Measurements from ENCODE around the gene RABEP1. TPM values are rescaled to one million over a fixed set of nuclear protein-coding genes. Genes with fewer than 3 reads are reported as not detected.
"Not testable (repeated sequence)": the region's sequence is repeated elsewhere in the genome, so short reads cannot be mapped to it uniquely, and the experiment has no call there.

The RABEP1 gene
- total and polyA plus RNA-seq, 9 of the 15 experiments (the other 6 are each of a cell fraction or from before 2014, with no cell fraction given), result 8.2 to 38.9 (median 30.3) TPM

GRCh38 chr17:5431234-5431633 is 149.2 kb downstream of the RABEP1 start:
- peak; percentile 73 for ATAC-seq
- H3K4me3 ChIP-seq; H3K9me3 ChIP-seq (replicated peaks; ENCODE audit: control insufficient read depth, insufficient read depth, low read depth, low read length); H3K4me2 ChIP-seq (ENCODE audit: insufficient read depth, low read length); BruUV-seq (replicated peaks); H4K20me1 ChIP-seq (replicated peaks; ENCODE audit: control insufficient read depth, insufficient read depth, low read length); H2AFZ ChIP-seq (ENCODE audit: low read depth, low read length); in situ Hi-C loops (cut with MboI); intact Hi-C loops (cut with micrococcal nuclease); H3K4me1 ChIP-seq (replicated peaks in 1 of 2; ENCODE audit: control insufficient read depth in 2 of 2, insufficient read depth in 2 of 2, low read length in 2 of 2); H3K9me1 ChIP-seq (ENCODE audit: control insufficient read depth, insufficient read depth, low read length); H3K27ac ChIP-seq (ENCODE audit: extremely low read depth, low read depth, low read length); H3K27me3 ChIP-seq (ENCODE audit: control insufficient read depth in 2 of 2, insufficient read depth in 2 of 2, low read length in 2 of 2); H3K9ac ChIP-seq (ENCODE audit: insufficient read depth in 1 of 2, low read depth in 2 of 2, low read length in 2 of 2); CTCF ChIA-PET (ENCODE audit: low intra/inter-chr PET ratio): not testable (repeated sequence)
- peak; percentile 58 for FAIRE-seq
- POLR2A ChIA-PET, result interaction anchor here (4.1 kb wide), 1 partner anchor 12 kb away, joined by 13 read pairs; the partner anchor contains the start of genes NUP88 and RPAIN
- peaks cover 18% of the 10 kb centered on the region for H3K79me2 ChIP-seq (ENCODE audit: control insufficient read depth, insufficient read depth, low read length)
- peaks cover 78% of the 10 kb centered on the region for H3K36me3 ChIP-seq (ENCODE audit: control insufficient read depth, insufficient read depth, low read length)
- peak in 1 of 4 experiments; percentile 50 for DNase-seq (ENCODE audit: extremely low read depth in 1 of 4, low spot score in 3 of 4)
- WGBS (ENCODE audit: insufficient coverage, low coverage, missing lambda C conversion rate), result no CpG with 5 or more reads among the region's 5 CpGs
- TF ChIP-seq ZBTB33 (CRISPR knock-in tag; IDR thresholded peaks at IDR 0.05), result peak; percentile 58; the same call in 1 of the 2 replicates
- peak; percentile 71 for TF ChIP-seq ZNF384 (IDR thresholded peaks at IDR 0.05; ENCODE audit: low read depth, low read length)

- no TSS peak for BruUV-seq (replicated peaks)
- H3K4me2 ChIP-seq (ENCODE audit: insufficient read depth, low read length), result no peak overlapping the region
- ChIA-PET POLR2A (interaction anchor here (0.7 to 1.7 kb wide), 5 partner anchors 9 to 30 kb away, joined by 3 to 9 read pairs (median 3); partner anchors contain the start of genes NUP88 and RPAIN), CTCF (ENCODE audit: low intra/inter-chr PET ratio) (no interaction called here)
- DNase-seq (ENCODE audit: extremely low read depth in 1 of 4, low spot score in 3 of 4) (no peak), ATAC-seq (no peak), FAIRE-seq (no peak)
- H3K36me3 ChIP-seq (ENCODE audit: control insufficient read depth, insufficient read depth, low read length), result peaks cover 81% of the 10 kb centered on the region
- H3K27me3 ChIP-seq (ENCODE audit: control insufficient read depth in 2 of 2, insufficient read depth in 2 of 2, low read length in 2 of 2), result no peaks in the 10 kb centered on the region
- no peaks in the 10 kb centered on the region for H4K20me1 ChIP-seq (replicated peaks; ENCODE audit: control insufficient read depth, insufficient read depth, low read length)
- H2AFZ ChIP-seq (ENCODE audit: low read depth, low read length), result no peak overlapping the region
- whole genome bisulfite sequencing (ENCODE audit: insufficient coverage, low coverage, missing lambda C conversion rate), result 79% methylated on average over 3 of the region's 3 CpGs
- peaks cover 26% of the 10 kb centered on the region for H3K79me2 ChIP-seq (ENCODE audit: control insufficient read depth, insufficient read depth, low read length)
- no peaks in the 10 kb centered on the region for H3K9me3 ChIP-seq (replicated peaks; ENCODE audit: control insufficient read depth, insufficient read depth, low read depth, low read length)
- H3K9me1 ChIP-seq (ENCODE audit: control insufficient read depth, insufficient read depth, low read length), result no peaks in the 10 kb centered on the region
- no peak overlapping the region for H3K4me3 ChIP-seq
- intact Hi-C loops (cut with micrococcal nuclease), result no loop called here
- no peak overlapping the region for H3K9ac ChIP-seq (ENCODE audit: insufficient read depth in 1 of 2, low read depth in 2 of 2, low read length in 2 of 2)
- no peak overlapping the region for H3K27ac ChIP-seq (ENCODE audit: extremely low read depth, low read depth, low read length)
- in situ Hi-C loops (cut with MboI), result no loop called here
- H3K4me1 ChIP-seq (replicated peaks in 1 of 2; ENCODE audit: control insufficient read depth in 2 of 2, insufficient read depth in 2 of 2, low read length in 2 of 2), result peaks cover 0 to 4% of the 10 kb centered on the region in 2 experiments; a peak in 2 of 5 replicates
- TF ChIP-seq USF1 (CRISPR knock-in tag; IDR thresholded peaks at IDR 0.05) (no peak), CBX3 (IDR thresholded peaks at IDR 0.05; ENCODE audit: borderline replicate concordance in 1 of 2, low read length in 2 of 2) (no peak), NCOA6 (IDR thresholded peaks at IDR 0.05) (no peak), RB1 (IDR thresholded peaks at IDR 0.05; ENCODE audit: low read depth) (no peak), TAL1 (IDR thresholded peaks at IDR 0.05) (no peak), FOXK1 (CRISPR knock-in tag; IDR thresholded peaks at IDR 0.05; ENCODE audit: borderline replicate concordance) (no peak), HBP1 (CRISPR knock-in tag; IDR thresholded peaks at IDR 0.05) (no peak), HDGF (IDR thresholded peaks at IDR 0.05) (no peak)
These were observed 150.0 kb downstream of the RABEP1 start for GRCh38 chr17:5431949-5432556.

Data from K562 (cell line).